HUES64 (cell line): Measurements from ENCODE around the gene ALDOA.
"Not testable (repeated sequence)": the region's sequence is repeated elsewhere in the genome, so short reads cannot be mapped to it uniquely, and the experiment has no call there.

Experiments
- H3K27ac ChIP-seq: 2 replicates; pipeline ENCODE4 v1.7.0; 2013; ENCODE audit warnings: low read depth, low read length, inconsistent platforms
- H3K27me3 ChIP-seq: 2 replicates; pipeline ENCODE4 v1.6.1; 2013; ENCODE audit warnings: mild to moderate bottlenecking, low read length; ENCODE audit not compliant: insufficient read depth
- H3K36me3 ChIP-seq: 2 replicates; pipeline ENCODE4 v1.6.1; 2013; ENCODE audit warnings: mild to moderate bottlenecking, low read length; ENCODE audit not compliant: insufficient read depth
- H3K4me1 ChIP-seq: 2 replicates; pipeline ENCODE4 v1.6.1; 2013; ENCODE audit warnings: mild to moderate bottlenecking, low read length, moderate library complexity; ENCODE audit not compliant: insufficient read depth
- H3K4me3 ChIP-seq: 2 replicates; pipeline ENCODE4 v1.5.1; 2013; ENCODE audit warnings: mild to moderate bottlenecking, low read length, moderate library complexity
- H3K9ac ChIP-seq: 2 replicates; pipeline ENCODE4 v1.6.1; 2013; ENCODE audit warnings: mild to moderate bottlenecking, low read depth, low read length
- H3K9me3 ChIP-seq: 2 replicates; pipeline ENCODE4 v1.6.1; 2013; ENCODE audit warnings: low read depth, low read length; ENCODE audit not compliant: insufficient read depth
- WGBS: fragments of 150-250, 120-280 bp; methylation state at CpG from one replicate; pipeline ENCODE4 v1.1.7; 2013; ENCODE audit warnings: missing lambda C conversion rate; 5-methylcytosine and 5-hydroxymethylcytosine counted together

The ALDOA gene

GRCh38 chr16:30027588-30028437 is 37.7 kb upstream of the ALDOA start:
- Histone ChIP-seq H3K9me3 (no peaks in the 10 kb centered on the region), H3K9ac (no peak overlapping the region), H3K27me3 (peaks cover 23% of the 10 kb centered on the region), H3K4me1 (peaks cover 13% of the 10 kb centered on the region), H3K4me3 (no peak overlapping the region), H3K27ac (no peak overlapping the region), H3K36me3 (no peaks in the 10 kb centered on the region; the same call in 1 of the 2 replicates)
- WGBS, result 62% methylated on average over 13 of the region's 13 CpGs

GRCh38 chr16:30028438-30029076 is 37.0 kb upstream of the ALDOA start:
- Histone ChIP-seq H3K4me3 (no peak overlapping the region), H3K27me3 (peaks cover 29% of the 10 kb centered on the region), H3K9ac (no peak overlapping the region), H3K36me3 (no peaks in the 10 kb centered on the region; the same call in 1 of the 2 replicates), H3K4me1 (peaks cover 13% of the 10 kb centered on the region), H3K27ac (no peak overlapping the region), H3K9me3 (no peaks in the 10 kb centered on the region)
- 25% methylated on average over 18 of the region's 18 CpGs for WGBS

- peaks cover 30% of the 10 kb centered on the region for H3K27me3 ChIP-seq
- H3K27ac ChIP-seq, result no peak overlapping the region
- 18% methylated on average over 23 of the region's 23 CpGs for WGBS
- H3K9me3 ChIP-seq, result no peaks in the 10 kb centered on the region
- no peaks in the 10 kb centered on the region; the same call in 1 of the 2 replicates for H3K36me3 ChIP-seq
- peak overlapping the region; percentile 67 for H3K4me3 ChIP-seq
- H3K9ac ChIP-seq, result peak overlapping the region; percentile 60
- H3K4me1 ChIP-seq, result peaks cover 13% of the 10 kb centered on the region
Measured at GRCh38 chr16:30030011-30030685, 35.4 kb upstream of the ALDOA start.

- Histone ChIP-seq H3K4me1 (peaks cover 13% of the 10 kb centered on the region), H3K36me3 (no peaks in the 10 kb centered on the region; the same call in 1 of the 2 replicates), H3K4me3 (peak within 1 kb of the TSS; percentile 67), H3K9me3 (no peaks in the 10 kb centered on the region), H3K27ac (no peak within 1 kb of the TSS), H3K9ac (peak within 1 kb of the TSS; percentile 60), H3K27me3 (peaks cover 33% of the 10 kb centered on the region)
- WGBS, result under 1% methylated on average over 25 of the region's 27 CpGs
Measured at GRCh38 chr16:30030841-30031413, 34.6 kb upstream of the ALDOA start, which contains the start of gene TLCD3B. Gene TLCD3B (minus strand): TSS chr16:30031271. CDS start chr16:30030527, 744 bp downstream.

- no peaks in the 10 kb centered on the region for H3K9me3 ChIP-seq
- WGBS, result 21% methylated on average over 10 of the region's 11 CpGs
- peaks cover 13% of the 10 kb centered on the region for H3K4me1 ChIP-seq
- no peak overlapping the region for H3K27ac ChIP-seq
- H3K9ac ChIP-seq, result no peak overlapping the region
- H3K27me3 ChIP-seq, result peaks cover 36% of the 10 kb centered on the region
- H3K36me3 ChIP-seq, result no peaks in the 10 kb centered on the region
- peak overlapping the region; percentile 67 for H3K4me3 ChIP-seq
Measured at GRCh38 chr16:30031477-30031918, 34.1 kb upstream of the ALDOA start.

- Histone ChIP-seq H3K9ac (no peak overlapping the region), H3K27ac (no peak overlapping the region), H3K9me3 (no peaks in the 10 kb centered on the region), H3K4me1 (peaks cover 13% of the 10 kb centered on the region), H3K36me3 (no peaks in the 10 kb centered on the region), H3K27me3 (peaks cover 36% of the 10 kb centered on the region), H3K4me3 (peak overlapping the region; percentile 67)
- WGBS, result 19% methylated on average over 11 of the region's 12 CpGs
Measured at GRCh38 chr16:30032083-30032819, 33.3 kb upstream of the ALDOA start.

GRCh38 chr16:30033270-30033669 is 32.3 kb upstream of the ALDOA start:
- H3K4me3 ChIP-seq, result no peak overlapping the region
- no peaks in the 10 kb centered on the region for H3K9me3 ChIP-seq
- no peak overlapping the region for H3K9ac ChIP-seq
- WGBS, result 86% methylated on average over 7 of the region's 7 CpGs
- peaks cover 36% of the 10 kb centered on the region for H3K27me3 ChIP-seq
- peaks cover 13% of the 10 kb centered on the region for H3K4me1 ChIP-seq
- no peaks in the 10 kb centered on the region for H3K36me3 ChIP-seq
- H3K27ac ChIP-seq, result no peak overlapping the region

GRCh38 chr16:30040221-30040620 is 25.3 kb upstream of the ALDOA start:
- no peaks in the 10 kb centered on the region for H3K9me3 ChIP-seq
- peaks cover 5% of the 10 kb centered on the region for H3K27me3 ChIP-seq
- H3K9ac ChIP-seq, result no peak overlapping the region

GRCh38 chr16:30040690-30041089 is 24.9 kb upstream of the ALDOA start:
- not testable (repeated sequence) for H3K27me3 ChIP-seq, H3K36me3 ChIP-seq, H3K4me1 ChIP-seq, H3K27ac ChIP-seq, H3K9ac ChIP-seq, H3K4me3 ChIP-seq, H3K9me3 ChIP-seq
- 86% methylated on average over 5 of the region's 5 CpGs for WGBS

More at GRCh38 chr16:30040221-30040620, 25.3 kb upstream of the ALDOA start:
- Histone ChIP-seq H3K36me3 (no peaks in the 10 kb centered on the region), H3K4me1 (no peaks in the 10 kb centered on the region), H3K27ac (no peak overlapping the region), H3K4me3 (no peak overlapping the region)
- 84% methylated on average over 5 of the region's 5 CpGs for WGBS

- Histone ChIP-seq H3K9me3 (no peaks in the 10 kb centered on the region), H3K4me1 (no peaks in the 10 kb centered on the region), H3K4me3 (no peak overlapping the region), H3K36me3 (no peaks in the 10 kb centered on the region), H3K27me3 (no peaks in the 10 kb centered on the region), H3K27ac (no peak overlapping the region), H3K9ac (no peak overlapping the region)
- WGBS, result 23% methylated on average over 1 of the region's 5 CpGs
Measured at GRCh38 chr16:30041841-30042240, 23.7 kb upstream of the ALDOA start.
